HepG2 (cell line): Measurements from ENCODE around the gene WFDC9. TPM values are rescaled to one million over a fixed set of nuclear protein-coding genes. Genes with fewer than 3 reads are reported as not detected.

Experiments
- ATAC-seq: fragments of 200-7000 bp; cut with Tn5 transposase; 3 replicates; pipeline ENCODE4 v1.9.1; 2020; ENCODE audit warnings: mild to moderate bottlenecking, moderate library complexity
- BruUV-seq: library from RNA; stranded (reverse); fragments of 400-500 nt; replicated peaks from 2 replicates; lab custom pipeline; 2021; lab: Mats Ljungman, UMichigan
- CTCF ChIA-PET: fragments of 300-600 bp; formaldehyde crosslinking; extraction: SDS; loops from one replicate; lab custom pipeline; 2021; ENCODE audit warnings: low total read pairs, inconsistent platforms, low intra/inter-chr PET ratio; lab: Yijun Ruan, JAX
- POLR2A ChIA-PET: fragments of 350-600 bp; sonication (Branson Sonifier 250); formaldehyde crosslinking; loops from one replicate; lab custom pipeline; 2020; ENCODE audit warnings: antibody characterized with exemption, inconsistent platforms; lab: Yijun Ruan, JAX
- DNase-seq: peaks from one replicate; pipeline ENCODE4 v3.0.0-alpha.2; 2015; ENCODE audit warnings: low spot score
- FAIRE-seq: peaks from 3 replicates; lab custom pipeline; 2011; peaks lifted over from hg19 to GRCh38; lab: Jason Lieb, UNC
- H2AFZ ChIP-seq: one replicate; pipeline ENCODE4 v1.6.1; 2011; ENCODE audit warnings: low read length, inconsistent platforms
- H3K27ac ChIP-seq: fragments of 300-600 bp; 3 replicates; pipeline ENCODE4 v1.8.0; 2011; ENCODE audit warnings: mixed run types, mild to moderate bottlenecking, mixed read lengths, low read length, inconsistent platforms; ENCODE audit not compliant: insufficient read depth; ENCODE audit errors: extremely low read length
- H3K27me3 ChIP-seq, 2 experiments: fragments of 200-600 bp in 1 of 2; 2 replicates in 1 of 2; 3 replicates in 1 of 2; pipeline versions ENCODE4 v1.6.0 to v1.8.0; 2011; ENCODE audit warnings: low read length in 2 of 2, mild to moderate bottlenecking in 2 of 2, moderate library complexity in 2 of 2, inconsistent platforms in 1 of 2; ENCODE audit not compliant: insufficient read depth in 2 of 2, control insufficient read depth in 1 of 2
- H3K36me3 ChIP-seq, 2 experiments: fragments of 200-600 bp in 1 of 2; replicated peaks in 1 of 2; 2 replicates in 1 of 2; 3 replicates in 1 of 2; pipeline versions ENCODE4 v1.5.1 to v1.8.0; 2011; ENCODE audit warnings: low read length in 2 of 2, inconsistent platforms in 1 of 2; ENCODE audit not compliant: insufficient read depth in 2 of 2, control insufficient read depth in 1 of 2
- H3K4me1 ChIP-seq: 2 replicates; pipeline ENCODE4 v1.5.1; 2012; ENCODE audit warnings: low read length, inconsistent platforms; ENCODE audit not compliant: insufficient read depth
- H3K4me2 ChIP-seq: 2 replicates; pipeline ENCODE4 v1.6.0; 2011; ENCODE audit warnings: low read depth, low read length, inconsistent platforms
- H3K4me3 ChIP-seq, 3 experiments: fragments of 200-600 bp in 1 of 3; sonication (generic), shearing (Covaris generic) in 1 of 3; replicated peaks in 1 of 3; 2 replicates each; pipeline ENCODE4 v1.5.1; 2011 to 2016; ENCODE audit warnings: low read length in 3 of 3, inconsistent platforms in 2 of 3, low read depth in 2 of 3, mild to moderate bottlenecking in 2 of 3, control low read depth in 1 of 3, mixed read lengths in 1 of 3; ENCODE audit not compliant: insufficient read depth in 1 of 3
- H3K79me2 ChIP-seq: one replicate; pipeline ENCODE4 v1.6.1; 2011; ENCODE audit warnings: low read length, inconsistent platforms; ENCODE audit not compliant: insufficient read depth
- H3K9ac ChIP-seq: 2 replicates; pipeline ENCODE4 v1.6.0; 2011; ENCODE audit warnings: mild to moderate bottlenecking, low read depth, low read length, inconsistent platforms; ENCODE audit not compliant: insufficient read depth
- H3K9me3 ChIP-seq: 2 replicates; pipeline ENCODE4 v1.5.1; 2012; ENCODE audit warnings: mild to moderate bottlenecking, low read length
- H4K20me1 ChIP-seq: 2 replicates; pipeline ENCODE4 v1.6.0; 2011; ENCODE audit warnings: inconsistent platforms, mild to moderate bottlenecking, low read length, moderate library complexity; ENCODE audit not compliant: insufficient read depth
- BATF2 ChIP-seq: sonication (generic); formaldehyde crosslinking; IDR thresholded peaks from 2 replicates; pipeline ENCODE4 v1.8.0; 2022; ENCODE audit warnings: mild to moderate bottlenecking, missing genetic modification reagents, moderate library complexity
- CHD2 ChIP-seq: IDR thresholded peaks from 2 replicates; pipeline ENCODE4 v1.6.1; 2011; ENCODE audit warnings: low read depth, low read length, improper control_type of control experiment
- CREM ChIP-seq, 2 experiments: sonication (generic) in 1 of 2; formaldehyde crosslinking in 1 of 2; IDR thresholded peaks; 2 replicates each; pipeline versions ENCODE4 v1.4.0 to v1.6.1; 2016 to 2020; ENCODE audit warnings: antibody characterized with exemption in 1 of 2, mild to moderate bottlenecking in 1 of 2, missing genetic modification reagents in 1 of 2
- IRF1 ChIP-seq: sonication (generic); formaldehyde crosslinking; IDR thresholded peaks from 2 replicates; pipeline ENCODE4 v1.4.0; 2020; ENCODE audit warnings: low read depth, mild to moderate bottlenecking, missing genetic modification reagents
- KDM5A ChIP-seq: fragments of 200-600 bp; sonication (generic); IDR thresholded peaks from 2 replicates; pipeline ENCODE4 v1.7.0; 2018; ENCODE audit warnings: antibody characterized with exemption, mild to moderate bottlenecking, low read length, borderline replicate concordance
- MAF1 ChIP-seq: sonication (generic); formaldehyde crosslinking; IDR thresholded peaks from 2 replicates; pipeline ENCODE4 v1.5.0; 2020; ENCODE audit warnings: missing genetic modification reagents, borderline replicate concordance
- PAXIP1 ChIP-seq: sonication (generic); formaldehyde crosslinking; conservative IDR thresholded peaks from 2 replicates; pipeline ENCODE4 v1.4.0; 2020; ENCODE audit warnings: mild to moderate bottlenecking, missing genetic modification reagents, moderate library complexity
- SP5 ChIP-seq: IDR thresholded peaks from 2 replicates; pipeline ENCODE4 v1.6.1; 2016; ENCODE audit warnings: low read depth, borderline replicate concordance
- SSRP1 ChIP-seq: IDR thresholded peaks from 2 replicates; pipeline ENCODE4 v1.6.1; 2016; ENCODE audit warnings: control low read depth
- ZFP1 ChIP-seq: IDR thresholded peaks from 2 replicates; pipeline ENCODE4 v1.6.1; 2016
- ZNF639 ChIP-seq: conservative IDR thresholded peaks from 2 replicates; pipeline ENCODE4 v1.6.1; 2018; ENCODE audit warnings: missing genetic modification reagents
- ZNF740 ChIP-seq: sonication (generic); formaldehyde crosslinking; IDR thresholded peaks from 2 replicates; pipeline ENCODE4 v1.4.0; 2020; ENCODE audit warnings: missing genetic modification reagents
- WGBS: methylation state at CpG from one replicate; pipeline ENCODE4 v1.1.6; 2017; ENCODE audit warnings: low lambda C conversion rate; 5-methylcytosine and 5-hydroxymethylcytosine counted together
- in situ Hi-C: cut with HindIII; loops from 2 replicates; pipeline ENCODE4 v1.10.0; 2017; ENCODE audit warnings: low pct_unique_long_range_greater_than_20kb; ENCODE audit not compliant: extremely low pct_ligation_motif_present
- intact Hi-C: fragments of 100-400 bp; cut with micrococcal nuclease; formaldehyde crosslinking; loops from one replicate; pipeline ENCODE4 v1.10.0; 2022; ENCODE audit not compliant: unreplicated experiment
- polyA plus RNA-seq, 8 experiments: library from polyadenylated mRNA; depleted of rRNA in 3 of 8; stranded (reverse) in 7 of 8; unstranded in 1 of 8; fragments of >200 nt; fragmentation: Illumina TruSeq in 4 of 8; extraction: Trizol in 4 of 8; gene quantifications; 2 replicates each; pipeline versions ENCODE4 v1.2.1 to v1.2.3, GENCODE V29; 2011 to 2016; ENCODE audit warnings: low read depth in 4 of 8, missing spikeins in 1 of 8, mixed read lengths in 1 of 8; ENCODE audit not compliant: insufficient read depth in 1 of 8
- total RNA-seq, 5 experiments: library from RNA; depleted of rRNA; stranded (reverse); fragments of >200 nt; fragmentation: Illumina TruSeq; extraction: Trizol; gene quantifications; 2 replicates each; pipeline ENCODE4 v1.2.3, GENCODE V29; 2016; ENCODE audit warnings: low read depth in 1 of 5

The WFDC9 gene
- total and polyA plus RNA-seq, 2 of the 13 experiments (the other 11 are each of a cell fraction or from before 2014, with no cell fraction given): not detected

- POLR2A ChIA-PET: interaction anchor here (1.3 kb wide), 1 partner anchor 12 kb away, joined by 3 read pairs; the partner anchor contains the start of gene WFDC10A
- no peaks in the 10 kb centered on the region for H3K27me3 ChIP-seq
- CTCF ChIA-PET: no interaction called here
- no peak overlapping the region for H2AFZ ChIP-seq
- H3K4me1 ChIP-seq: peaks cover 11% of the 10 kb centered on the region
- no peak overlapping the region for H3K27ac ChIP-seq
- no peak for DNase-seq
- TF ChIP-seq MAF1 (CRISPR knock-in tag): no peak
- TF ChIP-seq ZNF740 (CRISPR knock-in tag): no peak
- no peak for FAIRE-seq
- no peaks in the 10 kb centered on the region for H3K36me3 ChIP-seq
- no peak overlapping the region for H3K4me3 ChIP-seq
- H3K79me2 ChIP-seq: no peaks in the 10 kb centered on the region
- no peak overlapping the region for H3K4me2 ChIP-seq
- in situ Hi-C loops: no loop called here
- intact Hi-C loops: no loop called here
- no peak overlapping the region for H3K9ac ChIP-seq
- BruUV-seq: no TSS peak
- ATAC-seq: no peak
- 7% methylated on average over 2 of the region's 2 CpGs for WGBS
- no peaks in the 10 kb centered on the region for H3K9me3 ChIP-seq
- H4K20me1 ChIP-seq: no peaks in the 10 kb centered on the region
Measured at GRCh38 chr20:45617591-45617990, 13.5 kb downstream of the WFDC9 start.

GRCh38 chr20:45612314-45612713 lies 18.8 kb downstream of the WFDC9 start:
- DNase-seq: no peak
- in situ Hi-C loops: no loop called here
- TF ChIP-seq BATF2 (no peak), SP5 (CRISPR knock-in tag) (no peak), ZNF639 (CRISPR knock-in tag) (no peak), PAXIP1 (CRISPR knock-in tag) (no peak), ZFP1 (CRISPR knock-in tag) (no peak), CREM (IDR thresholded peaks at IDR 0.05) (no peak), CREM (CRISPR knock-in tag; IDR thresholded peaks at IDR 0.05) (no peak), KDM5A (no peak), CHD2 (no peak), SSRP1 (CRISPR knock-in tag) (no peak), IRF1 (CRISPR knock-in tag) (no peak)

More at GRCh38 chr20:45612314-45612713, 18.8 kb downstream of the WFDC9 start:
- H3K36me3 ChIP-seq: no peaks in the 10 kb centered on the region
- ATAC-seq (no peak), FAIRE-seq (no peak)
- ChIA-PET CTCF (no interaction called here), POLR2A (no interaction called here)
- BruUV-seq: no TSS peak
- no peaks in the 10 kb centered on the region for H3K4me1 ChIP-seq
- H2AFZ ChIP-seq: no peak overlapping the region
- 0 out of 5 replicates have a peak, but pooled peaks cover 0 to 3% of the 10 kb centered on the region in 2 experiments for H3K27me3 ChIP-seq
- no peaks in the 10 kb centered on the region for H3K79me2 ChIP-seq
- no peak overlapping the region for H3K27ac ChIP-seq
- H3K9ac ChIP-seq: no peak overlapping the region
- intact Hi-C loops: no loop called here
- no peak overlapping the region for H3K4me3 ChIP-seq
- H3K4me2 ChIP-seq: no peak overlapping the region
- peaks cover 3% of the 10 kb centered on the region; the same call in 1 of the 2 replicates for H3K9me3 ChIP-seq
- no peaks in the 10 kb centered on the region for H4K20me1 ChIP-seq
